ENCODE data around the gene NME8. TPM values are rescaled to one million over a fixed set of nuclear protein-coding genes. Genes with fewer than 3 reads are reported as not detected.

Gene NME8
- polyA plus RNA-seq, 2 of the 4 experiments (the other 2 are of a cell fraction) = not detected

- DNase-seq (ENCODE audit: low read depth in 1 of 2, low spot score in 1 of 2) (no peak), ATAC-seq (no peak), FAIRE-seq (no peak)
- H3K4me1 ChIP-seq = peaks cover 10% of the 10 kb centered on the region; the same call in 1 of the 3 replicates
- peak overlapping the region; percentile 63 to 66; a peak in 5 of 6 replicates for H3K27ac ChIP-seq
- no peak for TF ChIP-seq ZSCAN20 (CRISPR knock-in tag; IDR thresholded peaks at IDR 0.05)
- TF ChIP-seq USF2 (IDR thresholded peaks at IDR 0.05) = no peak
- no peak for TF ChIP-seq SMC3 (IDR thresholded peaks at IDR 0.05)
- TF ChIP-seq POLR2AphosphoS2 (conservative IDR thresholded peaks at IDR 0.05; ENCODE audit: low read length) = no peak
- H3K4me2 ChIP-seq = no peak overlapping the region
- H3K9me3 ChIP-seq = 0 out of 3 replicates have a peak, but pooled peaks cover 4% of the 10 kb centered on the region
- ChIA-PET CTCF (interaction anchor here (0.6 to 1.8 kb wide), 3 partner anchors 335 to 596 kb away, joined by 3 to 7 read pairs (median 6); no protein-coding TSS in a partner anchor), POLR2A (no interaction called here)
- H3K4me3 ChIP-seq = no peak overlapping the region
- WGBS (ENCODE audit: missing lambda C conversion rate) = 97% methylated on average over 2 of the region's 2 CpGs
These were observed 17.2 kb upstream of the NME8 start for GRCh38 chr7:37831244-37831643.

GRCh38 chr7:37832194-37832593 is 16.2 kb upstream of the NME8 start:
- Histone ChIP-seq H3K27ac (peak overlapping the region; percentile 63), H3K4me2 (0 out of 3 replicates have a peak overlapping the region, but pooled peaks have one; percentile 15), H3K9me3 (0 out of 3 replicates have a peak, but pooled peaks cover 4% of the 10 kb centered on the region), H3K4me3 (no peak overlapping the region), H3K4me1 (peaks cover 10% of the 10 kb centered on the region; the same call in 1 of the 3 replicates)
- ChIA-PET POLR2A (no interaction called here), CTCF (interaction anchor here (1.0 to 2.6 kb wide), 5 partner anchors 196 to 597 kb away, joined by 3 to 7 read pairs (median 6); no protein-coding TSS in a partner anchor)
- DNase-seq (ENCODE audit: low read depth in 1 of 2, low spot score in 1 of 2) (peak; percentile 8 to 72), FAIRE-seq (no peak), ATAC-seq (peak; percentile 85 to 91)
- TF ChIP-seq SMC3 (IDR thresholded peaks at IDR 0.05) (peak; percentile 82), MAZ (IDR thresholded peaks at IDR 0.05; ENCODE audit: borderline replicate concordance, low read depth, low read length) (no peak), HOXB5 (CRISPR knock-in tag; IDR thresholded peaks at IDR 0.05) (no peak), PHF8 (IDR thresholded peaks at IDR 0.05; ENCODE audit: borderline replicate concordance, low read depth) (no peak), MAFK (IDR thresholded peaks at IDR 0.05; ENCODE audit: partially characterized antibody) (no peak), JUNB (IDR thresholded peaks at IDR 0.05) (no peak), BHLHE40 (IDR thresholded peaks at IDR 0.05; ENCODE audit: low read depth, low read length) (no peak), REST (IDR thresholded peaks at IDR 0.05) (no peak), ZNF302 (CRISPR knock-in tag; IDR thresholded peaks at IDR 0.05) (no peak), RNF2 (IDR thresholded peaks at IDR 0.05; ENCODE audit: borderline replicate concordance, low read depth) (no peak), EP300 (IDR thresholded peaks at IDR 0.05) (no peak), POLR2A (IDR thresholded peaks at IDR 0.05; ENCODE audit: low read length) (no peak), HMGXB4 (CRISPR knock-in tag; IDR thresholded peaks at IDR 0.05; ENCODE audit: borderline replicate concordance) (no peak), CTCF (IDR thresholded peaks at IDR 0.05) (peak; percentile 41), SREBF2 (IDR thresholded peaks at IDR 0.05) (no peak), RAD21 (conservative IDR thresholded peaks at IDR 0.05 in 1 of 2, IDR thresholded peaks at IDR 0.05 in 1 of 2) (peak; percentile 67 to 80), BCL3 (IDR thresholded peaks at IDR 0.05) (no peak)
- WGBS (ENCODE audit: missing lambda C conversion rate) = 27% methylated on average over 4 of the region's 4 CpGs
